ENCODE results near the gene CCDC57. TPM values are rescaled to one million over a fixed set of nuclear protein-coding genes. Genes with fewer than 3 reads are reported as not detected.
A peak's percentile ranks its signal among the peaks of the same experiment; 100 is the strongest.

Gene CCDC57
- total RNA-seq, 1 experiment from 2014 or later: 69.9 TPM

DNA sequence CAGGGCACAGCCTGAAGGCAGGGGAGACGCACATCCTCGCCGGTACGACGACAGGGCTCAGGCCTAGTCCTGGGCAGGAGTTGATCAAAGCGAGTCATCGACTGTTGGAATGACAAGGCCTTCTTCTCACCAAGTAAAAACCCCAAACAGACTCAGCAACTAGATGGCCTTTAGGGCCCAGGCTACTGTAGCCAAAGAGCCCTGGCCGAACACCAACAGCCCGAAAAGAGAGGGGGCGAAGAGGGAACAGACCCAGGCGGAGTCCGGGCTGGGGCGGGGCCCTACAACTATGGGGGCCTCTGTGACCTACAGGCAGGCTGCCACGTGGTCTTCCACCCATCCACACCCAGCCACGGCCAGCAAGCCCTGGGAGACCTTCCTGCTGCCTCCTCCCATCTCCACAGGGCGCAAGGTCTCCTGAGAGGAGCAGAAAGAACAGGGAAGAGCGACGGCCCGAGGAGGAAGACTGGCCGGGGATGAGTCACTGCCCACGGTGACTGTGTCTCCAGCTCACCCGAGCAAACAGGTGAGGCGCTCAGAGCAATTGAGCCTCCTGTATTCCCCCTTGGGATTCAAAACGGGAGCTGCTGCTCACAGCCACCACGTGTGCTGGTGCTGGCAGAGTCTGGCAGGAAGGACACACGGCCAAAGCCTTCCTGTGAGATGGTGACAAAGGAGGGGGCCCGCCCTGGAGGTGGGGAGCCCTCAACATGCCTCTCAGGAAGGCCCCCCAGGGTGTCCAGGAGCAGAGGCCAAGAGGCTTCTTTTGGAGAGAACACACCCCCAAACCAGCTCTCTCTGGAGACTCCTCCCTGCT, 33.9 kb upstream of the CCDC57 start:
- CTCF ChIA-PET: interaction anchor here (0.6 to 1.7 kb wide), 4 partner anchors 10 to 164 kb away, joined by 3 to 4 read pairs (median 3); no protein-coding TSS in a partner anchor
- BruUV-seq (replicated peaks): no TSS peak
- Mint-ChIP-seq H3K27me3 (ENCODE audit: unreplicated experiment) (no peaks in the 10 kb centered on the region), H3K27ac (ENCODE audit: unreplicated experiment) (peak overlapping the region; percentile 77), H3K4me1 (ENCODE audit: low read depth, unreplicated experiment) (peaks cover 46% of the 10 kb centered on the region), H3K36me3 (ENCODE audit: insufficient read depth, unreplicated experiment) (peaks cover 92% of the 10 kb centered on the region), H3K9me3 (ENCODE audit: low read depth, unreplicated experiment) (no peaks in the 10 kb centered on the region), H3K4me3 (ENCODE audit: low read depth, unreplicated experiment) (no peak overlapping the region)
- TF ChIP-seq, protein P1, sequence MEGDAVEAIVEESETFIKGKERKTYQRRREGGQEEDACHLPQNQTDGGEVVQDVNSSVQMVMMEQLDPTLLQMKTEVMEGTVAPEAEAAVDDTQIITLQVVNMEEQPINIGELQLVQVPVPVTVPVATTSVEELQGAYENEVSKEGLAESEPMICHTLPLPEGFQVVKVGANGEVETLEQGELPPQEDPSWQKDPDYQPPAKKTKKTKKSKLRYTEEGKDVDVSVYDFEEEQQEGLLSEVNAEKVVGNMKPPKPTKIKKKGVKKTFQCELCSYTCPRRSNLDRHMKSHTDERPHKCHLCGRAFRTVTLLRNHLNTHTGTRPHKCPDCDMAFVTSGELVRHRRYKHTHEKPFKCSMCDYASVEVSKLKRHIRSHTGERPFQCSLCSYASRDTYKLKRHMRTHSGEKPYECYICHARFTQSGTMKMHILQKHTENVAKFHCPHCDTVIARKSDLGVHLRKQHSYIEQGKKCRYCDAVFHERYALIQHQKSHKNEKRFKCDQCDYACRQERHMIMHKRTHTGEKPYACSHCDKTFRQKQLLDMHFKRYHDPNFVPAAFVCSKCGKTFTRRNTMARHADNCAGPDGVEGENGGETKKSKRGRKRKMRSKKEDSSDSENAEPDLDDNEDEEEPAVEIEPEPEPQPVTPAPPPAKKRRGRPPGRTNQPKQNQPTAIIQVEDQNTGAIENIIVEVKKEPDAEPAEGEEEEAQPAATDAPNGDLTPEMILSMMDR (IDR thresholded peaks at IDR 0.05; ENCODE audit: unreplicated experiment): no peak
- intact Hi-C loops (cut with micrococcal nuclease; ENCODE audit: unreplicated experiment): loop anchor here (10.0 kb wide), 2 partner anchors 48 to 78 kb away; no protein-coding TSS in a partner anchor
- peak; percentile 53 for DNase-seq

DNA sequence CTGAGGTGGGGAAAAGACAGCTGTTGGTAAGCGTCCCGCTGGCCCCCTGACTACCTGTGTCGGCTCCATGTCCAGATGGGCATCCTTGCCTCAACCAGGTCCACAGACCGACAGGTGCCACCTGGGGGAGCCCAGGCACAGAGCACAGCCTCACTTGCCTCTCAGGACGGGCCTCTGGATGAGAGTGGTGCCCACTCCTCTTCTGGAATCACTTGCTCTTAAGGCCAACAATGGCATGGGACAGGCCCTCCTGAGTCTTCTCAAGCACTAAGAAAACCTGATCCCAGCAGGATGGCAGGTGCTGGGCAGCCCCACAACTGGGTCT, 33.4 kb upstream of the CCDC57 start:
- DNase-seq: no peak
- Mint-ChIP-seq H3K27me3 (ENCODE audit: unreplicated experiment) (no peaks in the 10 kb centered on the region), H3K4me3 (ENCODE audit: low read depth, unreplicated experiment) (no peak overlapping the region), H3K27ac (ENCODE audit: unreplicated experiment) (peak overlapping the region; percentile 77), H3K9me3 (ENCODE audit: low read depth, unreplicated experiment) (no peaks in the 10 kb centered on the region), H3K4me1 (ENCODE audit: low read depth, unreplicated experiment) (peaks cover 46% of the 10 kb centered on the region), H3K36me3 (ENCODE audit: insufficient read depth, unreplicated experiment) (peaks cover 92% of the 10 kb centered on the region)
- BruUV-seq (replicated peaks): no TSS peak
- CTCF ChIA-PET: no interaction called here
- intact Hi-C loops (cut with micrococcal nuclease; ENCODE audit: unreplicated experiment): loop anchor here (10.0 kb wide), 2 partner anchors 49 to 79 kb away; no protein-coding TSS in a partner anchor
- TF ChIP-seq, protein P1 (IDR thresholded peaks at IDR 0.05; ENCODE audit: unreplicated experiment): no peak

DNA sequence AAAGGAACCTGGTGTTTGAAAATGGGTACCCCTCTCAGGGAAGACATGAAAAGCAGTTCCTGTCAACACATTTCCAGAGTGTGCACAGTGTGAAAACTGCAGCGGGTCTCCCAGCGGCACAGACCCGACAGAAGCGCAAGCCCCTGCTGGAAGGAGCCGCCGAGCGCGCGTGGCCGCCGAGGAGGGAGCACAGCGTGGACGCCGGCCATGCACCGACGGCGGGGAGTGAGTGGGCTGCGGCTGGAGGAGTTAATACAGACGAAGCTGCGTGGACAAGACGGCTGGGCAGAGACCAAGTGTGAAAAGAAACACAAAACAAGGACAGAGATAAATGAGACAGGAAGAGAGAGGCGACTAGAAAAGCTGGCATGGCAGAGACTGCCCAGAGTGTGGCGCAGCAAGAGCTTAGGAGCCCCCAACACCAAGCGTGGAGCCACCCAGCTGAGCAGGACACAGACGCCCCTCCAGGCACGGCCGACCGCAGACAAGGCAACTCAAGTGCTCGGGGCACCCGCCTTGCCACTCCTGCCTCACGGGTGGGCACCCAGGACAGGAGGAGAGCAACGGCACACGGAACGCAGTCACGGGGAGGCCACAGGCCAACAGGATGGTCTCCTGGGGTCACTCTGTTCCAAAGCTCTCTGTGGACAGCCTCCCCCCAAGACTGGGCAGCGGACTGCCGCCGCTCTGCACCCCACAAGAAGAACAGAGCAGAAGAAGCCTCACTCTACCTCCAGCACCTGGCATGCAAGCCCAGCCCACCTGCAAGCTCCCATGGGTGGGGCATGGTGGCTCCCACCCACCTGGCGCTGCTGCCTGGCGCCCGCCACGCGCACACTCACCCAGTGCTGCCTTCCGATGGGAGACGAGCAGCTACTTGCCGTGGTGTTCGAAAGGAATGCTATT, 32.7 kb upstream of the CCDC57 start:
- Mint-ChIP-seq H3K4me3 (ENCODE audit: low read depth, unreplicated experiment) (no peak overlapping the region), H3K4me1 (ENCODE audit: low read depth, unreplicated experiment) (peaks cover 46% of the 10 kb centered on the region), H3K27ac (ENCODE audit: unreplicated experiment) (peak overlapping the region; percentile 82), H3K9me3 (ENCODE audit: low read depth, unreplicated experiment) (no peaks in the 10 kb centered on the region), H3K27me3 (ENCODE audit: unreplicated experiment) (no peaks in the 10 kb centered on the region), H3K36me3 (ENCODE audit: insufficient read depth, unreplicated experiment) (peaks cover 95% of the 10 kb centered on the region)
- TF ChIP-seq, protein P1 (IDR thresholded peaks at IDR 0.05; ENCODE audit: unreplicated experiment): no peak
- BruUV-seq (replicated peaks): no TSS peak
- intact Hi-C loops (cut with micrococcal nuclease; ENCODE audit: unreplicated experiment): loop anchor here (10.0 kb wide), 2 partner anchors 49 to 79 kb away; no protein-coding TSS in a partner anchor
- DNase-seq: no peak
- CTCF ChIA-PET: interaction anchor here (0.6 kb wide), 1 partner anchor 59 kb away, joined by 6 read pairs; no protein-coding TSS in a partner anchor

DNA sequence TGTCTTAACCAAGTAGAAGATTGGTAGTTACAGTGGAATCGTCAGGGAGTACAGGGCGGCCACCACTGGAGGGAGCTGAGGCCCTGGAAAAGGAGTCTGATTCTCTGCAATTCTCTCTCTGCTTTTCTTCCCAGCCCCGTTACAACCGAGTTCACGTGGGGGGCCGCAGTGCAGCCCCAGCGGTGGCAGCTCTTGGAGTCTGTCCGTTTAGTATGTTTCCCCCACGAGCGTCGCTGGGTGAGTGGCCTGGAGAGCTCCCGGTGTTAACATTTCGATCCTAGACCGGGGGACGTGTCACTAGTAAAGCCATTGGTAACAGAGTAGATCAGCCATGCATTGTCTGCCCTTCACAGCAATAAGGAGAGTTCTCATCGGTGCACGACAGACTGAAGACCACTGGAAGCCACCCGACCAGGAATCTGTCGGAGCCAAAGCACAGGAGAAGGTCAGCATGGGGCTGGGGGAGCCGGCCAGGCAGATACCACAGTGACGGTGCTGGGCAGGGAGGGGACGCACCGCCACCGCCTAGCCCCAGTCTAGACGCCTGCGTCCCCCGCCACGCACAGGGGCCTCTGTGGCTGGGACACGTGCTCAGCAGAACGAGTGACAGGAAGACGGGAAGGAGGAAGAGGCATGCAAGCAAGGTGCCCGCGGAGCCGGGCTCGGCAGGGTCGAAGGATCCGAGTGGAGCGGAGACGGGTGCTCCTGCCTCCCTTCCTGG, 31.9 kb upstream of the CCDC57 start:
- peaks cover 46% of the 10 kb centered on the region for H3K4me1 Mint-ChIP-seq (ENCODE audit: low read depth, unreplicated experiment)
- H3K36me3 Mint-ChIP-seq (ENCODE audit: insufficient read depth, unreplicated experiment): peaks cover 95% of the 10 kb centered on the region
- intact Hi-C loops (cut with micrococcal nuclease; ENCODE audit: unreplicated experiment): loop anchor here (10.0 kb wide), 2 partner anchors 50 to 80 kb away; no protein-coding TSS in a partner anchor
- TF ChIP-seq, protein P1 (IDR thresholded peaks at IDR 0.05; ENCODE audit: unreplicated experiment): peak; percentile 62
- peak overlapping the region; percentile 82 for H3K27ac Mint-ChIP-seq (ENCODE audit: unreplicated experiment)
- no peak overlapping the region for H3K4me3 Mint-ChIP-seq (ENCODE audit: low read depth, unreplicated experiment)
- no peaks in the 10 kb centered on the region for H3K9me3 Mint-ChIP-seq (ENCODE audit: low read depth, unreplicated experiment)
- DNase-seq: peak; percentile 46
- CTCF ChIA-PET: interaction anchor here (0.6 kb wide), 1 partner anchor 60 kb away, joined by 6 read pairs; no protein-coding TSS in a partner anchor
- no TSS peak for BruUV-seq (replicated peaks)
- H3K27me3 Mint-ChIP-seq (ENCODE audit: unreplicated experiment): no peaks in the 10 kb centered on the region

All from Calu3 (cell line).